Thoracic aorta (tissue), 2 donors: ENCODE data around the gene PPP1CB. TPM values are rescaled to one million over a fixed set of nuclear protein-coding genes. Genes with fewer than 3 reads are reported as not detected.

Source experiments
- ATAC-seq: fragments of 150-250 bp; one replicate; pipeline ENCODE4 v1.8.0; 2017; ENCODE audit warnings: low read depth; ENCODE audit not compliant: insufficient number of reproducible peaks, low FRiP score
- DNase-seq: peaks from one replicate; pipeline ENCODE4 v3.0.0-alpha.2; 2020; ENCODE audit warnings: low spot score
- H3K27ac ChIP-seq, 2 donors: fragments of 200-600 bp; sonication (generic); 1 replicate in 1 of 2; 2 replicates in 1 of 2; pipeline ENCODE4 v1.5.1; 2016; ENCODE audit warnings: mild to moderate bottlenecking in 2 of 2, moderate library complexity in 2 of 2
- H3K27me3 ChIP-seq: fragments of 200-600 bp; sonication (generic); replicated peaks from 2 replicates; pipeline ENCODE4 v1.6.0; 2016; ENCODE audit warnings: mild to moderate bottlenecking; ENCODE audit not compliant: insufficient read depth
- H3K36me3 ChIP-seq: fragments of 200-600 bp; sonication (generic); one replicate; pipeline ENCODE4 v1.5.1; 2016
- H3K4me1 ChIP-seq, 2 donors: fragments of 200-600 bp; sonication (generic); 1 replicate in 1 of 2; 2 replicates in 1 of 2; pipeline versions ENCODE4 v1.5.1 to v1.6.0; 2016; ENCODE audit warnings: low read depth in 2 of 2, mild to moderate bottlenecking in 1 of 2; ENCODE audit not compliant: control insufficient read depth in 1 of 2
- H3K4me3 ChIP-seq: fragments of 200-600 bp; sonication (generic); 2 replicates; pipeline ENCODE4 v1.5.1; 2016; ENCODE audit warnings: mild to moderate bottlenecking
- H3K9me3 ChIP-seq: fragments of 200-600 bp; sonication (generic); 2 replicates; pipeline ENCODE4 v1.5.1; 2016
- total RNA-seq, 2 donors: library from RNA; depleted of rRNA; stranded (reverse); fragments of >200 nt; gene quantifications; one replicate each; pipeline versions ENCODE4 v1.1.0 to v1.2.3, GENCODE V29; 2016
- TF ChIP-seq, protein P1 (sequence below): fragments of 200-600 bp; sonication (generic); IDR thresholded peaks from one replicate; pipeline ENCODE4 v1.5.1; 2019; ENCODE audit warnings: antibody characterized with exemption

The PPP1CB gene
- total RNA-seq, 2 donors from 2014 or later, result 326 to 585 TPM

DNA sequence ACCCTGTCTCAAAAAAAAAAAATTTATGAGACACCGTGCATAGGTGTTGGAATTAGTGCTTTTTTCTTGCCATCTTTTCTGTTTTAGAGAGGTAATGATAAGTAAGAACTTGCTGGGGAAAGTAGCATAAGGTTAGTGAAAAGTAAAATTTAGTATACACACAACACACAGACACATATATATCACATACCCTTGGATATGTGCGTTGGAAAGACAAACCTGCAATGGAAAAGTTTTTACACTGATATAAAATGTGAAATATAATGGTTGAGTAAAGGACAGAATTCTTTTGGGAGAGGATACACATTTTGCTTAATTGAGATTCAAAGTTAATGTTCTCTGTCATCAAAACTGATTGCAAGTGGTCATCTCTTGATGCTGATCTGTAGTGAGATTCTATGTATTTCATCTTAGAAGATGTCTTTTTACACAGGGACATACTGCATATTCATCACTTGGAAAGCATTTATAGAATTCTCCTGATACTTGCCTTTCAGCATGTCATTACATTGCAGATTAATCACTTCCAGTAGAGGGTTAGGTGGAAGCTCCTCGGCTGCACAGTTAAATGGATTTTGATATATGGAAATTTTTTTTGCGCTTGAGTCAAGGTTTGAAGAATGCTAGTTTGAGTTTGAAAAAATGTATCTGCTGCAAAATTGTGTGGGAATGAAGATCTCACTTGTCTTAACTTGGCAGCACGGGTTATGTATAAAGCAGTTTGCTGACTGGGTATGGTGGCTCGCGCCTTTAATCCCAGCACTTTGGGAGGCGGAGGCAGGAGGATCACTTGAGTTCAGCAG lies 13.5 kb downstream of the PPP1CB start:
- DNase-seq (no peak), ATAC-seq (no peak)
- Histone ChIP-seq H3K27ac (peak overlapping the region in 1 of 2 donors; percentile 50), H3K9me3 (no peaks in the 10 kb centered on the region), H3K27me3 (no peaks in the 10 kb centered on the region), H3K4me3 (peak overlapping the region; percentile 31), H3K36me3 (peaks cover 9% of the 10 kb centered on the region), H3K4me1 (peaks cover 86 to 100% of the 10 kb centered on the region in 2 donors)
- TF ChIP-seq, protein P1, sequence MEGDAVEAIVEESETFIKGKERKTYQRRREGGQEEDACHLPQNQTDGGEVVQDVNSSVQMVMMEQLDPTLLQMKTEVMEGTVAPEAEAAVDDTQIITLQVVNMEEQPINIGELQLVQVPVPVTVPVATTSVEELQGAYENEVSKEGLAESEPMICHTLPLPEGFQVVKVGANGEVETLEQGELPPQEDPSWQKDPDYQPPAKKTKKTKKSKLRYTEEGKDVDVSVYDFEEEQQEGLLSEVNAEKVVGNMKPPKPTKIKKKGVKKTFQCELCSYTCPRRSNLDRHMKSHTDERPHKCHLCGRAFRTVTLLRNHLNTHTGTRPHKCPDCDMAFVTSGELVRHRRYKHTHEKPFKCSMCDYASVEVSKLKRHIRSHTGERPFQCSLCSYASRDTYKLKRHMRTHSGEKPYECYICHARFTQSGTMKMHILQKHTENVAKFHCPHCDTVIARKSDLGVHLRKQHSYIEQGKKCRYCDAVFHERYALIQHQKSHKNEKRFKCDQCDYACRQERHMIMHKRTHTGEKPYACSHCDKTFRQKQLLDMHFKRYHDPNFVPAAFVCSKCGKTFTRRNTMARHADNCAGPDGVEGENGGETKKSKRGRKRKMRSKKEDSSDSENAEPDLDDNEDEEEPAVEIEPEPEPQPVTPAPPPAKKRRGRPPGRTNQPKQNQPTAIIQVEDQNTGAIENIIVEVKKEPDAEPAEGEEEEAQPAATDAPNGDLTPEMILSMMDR, result no peak

- ATAC-seq (no peak), DNase-seq (no peak)
- TF ChIP-seq, protein P1, result no peak
- Histone ChIP-seq H3K36me3 (peaks cover 5% of the 10 kb centered on the region), H3K4me1 (peaks cover 92 to 96% of the 10 kb centered on the region in 2 donors), H3K27ac (no peak overlapping the region), H3K4me3 (no peak overlapping the region), H3K9me3 (no peaks in the 10 kb centered on the region), H3K27me3 (no peaks in the 10 kb centered on the region)
These were observed 14.4 kb downstream of the PPP1CB start for GRCh38 chr2:28766070-28766469.

DNA sequence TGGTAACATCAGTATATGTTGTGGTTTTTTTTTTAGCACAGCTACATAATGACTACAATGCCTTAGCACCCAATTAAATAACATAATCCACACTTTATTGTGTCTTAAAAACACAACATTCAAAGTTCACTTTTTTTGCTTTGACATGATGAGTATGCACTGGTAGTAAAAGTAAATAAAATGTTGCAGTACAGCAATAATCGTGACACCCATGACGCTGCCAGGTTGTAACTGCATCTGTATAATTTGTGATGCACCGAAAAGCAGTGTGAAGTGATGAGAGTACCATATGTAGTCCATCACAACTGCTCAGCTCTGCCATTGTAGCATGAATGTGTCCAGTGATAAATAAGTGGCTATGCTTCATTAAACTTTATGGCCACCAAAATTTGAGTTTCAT lies 15.7 kb downstream of the PPP1CB start:
- Histone ChIP-seq H3K27ac (peak overlapping the region in 1 of 2 donors; percentile 42), H3K4me3 (no peak overlapping the region)

DNA sequence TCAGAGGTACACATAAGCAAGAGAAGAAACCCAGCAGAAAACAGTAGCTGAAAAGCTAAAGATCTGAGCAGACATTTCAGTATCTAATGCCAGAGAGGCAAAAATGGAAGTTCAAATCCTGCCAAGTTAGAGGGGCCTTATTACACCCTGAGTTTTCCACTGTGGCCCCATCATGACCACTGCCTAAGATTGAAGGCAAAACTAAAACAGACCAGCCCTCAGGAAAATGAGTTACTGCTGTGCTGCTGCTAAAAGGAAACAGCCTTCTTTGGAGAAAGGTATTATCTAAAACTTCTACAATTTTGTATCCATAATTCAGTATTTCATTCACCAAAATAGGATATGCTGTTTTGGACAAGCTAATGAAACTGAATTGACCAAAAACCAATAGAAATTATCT lies 16.8 kb downstream of the PPP1CB start:
- ATAC-seq, result no peak
- no peak for DNase-seq
- TF ChIP-seq, protein P1, result no peak
- Histone ChIP-seq H3K4me1 (peaks cover 89 to 96% of the 10 kb centered on the region in 2 donors), H3K36me3 (no peaks in the 10 kb centered on the region), H3K9me3 (no peaks in the 10 kb centered on the region), H3K27ac (peak overlapping the region in 1 of 2 donors; percentile 42), H3K4me3 (no peak overlapping the region), H3K27me3 (no peaks in the 10 kb centered on the region)

More for the DNA sequence above, 15.7 kb downstream of the PPP1CB start:
- Histone ChIP-seq H3K9me3 (no peaks in the 10 kb centered on the region), H3K27me3 (no peaks in the 10 kb centered on the region), H3K36me3 (no peaks in the 10 kb centered on the region), H3K4me1 (peaks cover 91 to 96% of the 10 kb centered on the region in 2 donors)
- DNase-seq (no peak), ATAC-seq (no peak)
- TF ChIP-seq, protein P1, result no peak

GRCh38 chr2:28768952-28769351 lies 17.3 kb downstream of the PPP1CB start:
- H3K9me3 ChIP-seq, result no peaks in the 10 kb centered on the region
- ATAC-seq, result no peak
- H3K36me3 ChIP-seq, result no peaks in the 10 kb centered on the region
- TF ChIP-seq, protein P1, result no peak
- H3K27me3 ChIP-seq, result no peaks in the 10 kb centered on the region
- peaks cover 89 to 96% of the 10 kb centered on the region in 2 donors for H3K4me1 ChIP-seq
- no peak overlapping the region for H3K4me3 ChIP-seq
- H3K27ac ChIP-seq, result no peak overlapping the region
- DNase-seq, result no peak
